Testis (tissue), 2 donors: Measurements from ENCODE around the gene PCDHB11.
"Not testable (repeated sequence)": the region's sequence is repeated elsewhere in the genome, so short reads cannot be mapped to it uniquely, and the experiment has no call there.

Source experiments
- POLR2A ChIP-seq: fragments of 450-650 bp; IDR thresholded peaks from one replicate; pipeline ENCODE4 v1.6.1; 2017; ENCODE audit warnings: antibody characterized with exemption, mild to moderate bottlenecking, moderate library complexity
- TF ChIP-seq, protein P1 (sequence below), 3 experiments: fragments of 450-650 bp in 2 of 3; fragments of 200-600 bp in 1 of 3; sonication (generic) in 1 of 3; IDR thresholded peaks; one replicate each; pipeline ENCODE4 v1.5.1; 2016 to 2019; ENCODE audit warnings: antibody characterized with exemption in 3 of 3, mild to moderate bottlenecking in 2 of 3, moderate library complexity in 1 of 3

DNA sequence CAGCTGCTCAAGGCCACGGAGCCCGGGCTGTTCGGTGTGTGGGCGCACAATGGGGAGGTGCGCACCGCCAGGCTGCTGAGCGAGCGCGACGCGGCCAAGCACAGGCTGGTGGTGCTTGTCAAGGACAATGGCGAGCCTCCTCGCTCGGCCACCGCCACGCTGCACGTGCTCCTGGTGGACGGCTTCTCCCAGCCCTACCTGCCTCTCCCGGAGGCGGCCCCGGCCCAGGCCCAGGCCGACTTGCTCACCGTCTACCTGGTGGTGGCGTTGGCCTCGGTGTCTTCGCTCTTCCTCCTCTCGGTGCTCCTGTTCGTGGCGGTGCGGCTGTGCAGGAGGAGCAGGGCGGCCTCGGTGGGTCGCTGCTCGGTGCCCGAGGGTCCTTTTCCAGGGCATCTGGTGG is 10.3 kb upstream of the PCDHB11 start:
- TF ChIP-seq, protein P1, sequence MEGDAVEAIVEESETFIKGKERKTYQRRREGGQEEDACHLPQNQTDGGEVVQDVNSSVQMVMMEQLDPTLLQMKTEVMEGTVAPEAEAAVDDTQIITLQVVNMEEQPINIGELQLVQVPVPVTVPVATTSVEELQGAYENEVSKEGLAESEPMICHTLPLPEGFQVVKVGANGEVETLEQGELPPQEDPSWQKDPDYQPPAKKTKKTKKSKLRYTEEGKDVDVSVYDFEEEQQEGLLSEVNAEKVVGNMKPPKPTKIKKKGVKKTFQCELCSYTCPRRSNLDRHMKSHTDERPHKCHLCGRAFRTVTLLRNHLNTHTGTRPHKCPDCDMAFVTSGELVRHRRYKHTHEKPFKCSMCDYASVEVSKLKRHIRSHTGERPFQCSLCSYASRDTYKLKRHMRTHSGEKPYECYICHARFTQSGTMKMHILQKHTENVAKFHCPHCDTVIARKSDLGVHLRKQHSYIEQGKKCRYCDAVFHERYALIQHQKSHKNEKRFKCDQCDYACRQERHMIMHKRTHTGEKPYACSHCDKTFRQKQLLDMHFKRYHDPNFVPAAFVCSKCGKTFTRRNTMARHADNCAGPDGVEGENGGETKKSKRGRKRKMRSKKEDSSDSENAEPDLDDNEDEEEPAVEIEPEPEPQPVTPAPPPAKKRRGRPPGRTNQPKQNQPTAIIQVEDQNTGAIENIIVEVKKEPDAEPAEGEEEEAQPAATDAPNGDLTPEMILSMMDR (IDR thresholded peaks at IDR 0.05), result not testable (repeated sequence)
- not testable (repeated sequence) for TF ChIP-seq POLR2A
